Thyroid gland (tissue), 4 donors: ENCODE data around the gene ZFP92. TPM values are rescaled to one million over a fixed set of nuclear protein-coding genes. Genes with fewer than 3 reads are reported as not detected.

Experiments
- DNase-seq, 2 donors: peaks; one replicate each; pipeline ENCODE4 v3.0.0-alpha.2; 2019
- H3K27ac ChIP-seq, 3 donors: fragments of 200-600 bp; sonication (generic); 1 replicate in 2 of 3; 2 replicates in 1 of 3; pipeline ENCODE4 v1.5.1; 2016 to 2019; ENCODE audit warnings: mild to moderate bottlenecking in 1 of 3, moderate library complexity in 1 of 3
- H3K27me3 ChIP-seq: fragments of 200-600 bp; sonication (generic); one replicate; pipeline ENCODE4 v1.5.1; 2019
- H3K36me3 ChIP-seq, 2 donors: fragments of 200-600 bp; sonication (generic); one replicate each; pipeline ENCODE4 v1.5.1; 2016 to 2019
- H3K4me1 ChIP-seq, 2 donors: fragments of 200-600 bp; sonication (generic); one replicate each; pipeline ENCODE4 v1.5.1; 2017 to 2019
- H3K4me3 ChIP-seq, 3 donors: fragments of 200-600 bp; sonication (generic); replicated peaks in 1 of 3; 1 replicate in 2 of 3; 2 replicates in 1 of 3; pipeline ENCODE4 v1.5.1; 2016; ENCODE audit warnings: mild to moderate bottlenecking in 1 of 3
- H3K9me3 ChIP-seq: fragments of 200-600 bp; sonication (generic); one replicate; pipeline ENCODE4 v1.5.1; 2017
- POLR2A ChIP-seq, 2 donors: fragments of 450-650 bp; IDR thresholded peaks; one replicate each; pipeline ENCODE4 v1.6.1; 2017; ENCODE audit warnings: antibody characterized with exemption in 2 of 2, mild to moderate bottlenecking in 2 of 2, moderate library complexity in 1 of 2
- WGBS, 2 donors: methylation state at CpG; one replicate each; pipeline ENCODE4 v1.1.5; 2017; 5-methylcytosine and 5-hydroxymethylcytosine counted together
- intact Hi-C: fragments of 100-400 bp; cut with DNase I; formaldehyde crosslinking; loops from one replicate; pipeline ENCODE4 v1.15.1; 2023
- total RNA-seq, 4 donors: library from RNA; depleted of rRNA; stranded (reverse); fragments of >200 nt; gene quantifications; one replicate each; pipeline ENCODE4 v1.2.3, GENCODE V29; 2016
- TF ChIP-seq, protein P1 (sequence below), 6 experiments: fragments of 200-600 bp in 3 of 6; fragments of 450-650 bp in 3 of 6; sonication (generic) in 3 of 6; IDR thresholded peaks; one replicate each; pipeline ENCODE4 v1.5.1; 2016 to 2019; ENCODE audit warnings: antibody characterized with exemption in 6 of 6, mild to moderate bottlenecking in 2 of 6, inconsistent platforms in 1 of 6, moderate library complexity in 1 of 6

The ZFP92 gene
- total RNA-seq, 4 donors from 2014 or later, result 1.1 to 1.8 (median 1.4) TPM

DNA sequence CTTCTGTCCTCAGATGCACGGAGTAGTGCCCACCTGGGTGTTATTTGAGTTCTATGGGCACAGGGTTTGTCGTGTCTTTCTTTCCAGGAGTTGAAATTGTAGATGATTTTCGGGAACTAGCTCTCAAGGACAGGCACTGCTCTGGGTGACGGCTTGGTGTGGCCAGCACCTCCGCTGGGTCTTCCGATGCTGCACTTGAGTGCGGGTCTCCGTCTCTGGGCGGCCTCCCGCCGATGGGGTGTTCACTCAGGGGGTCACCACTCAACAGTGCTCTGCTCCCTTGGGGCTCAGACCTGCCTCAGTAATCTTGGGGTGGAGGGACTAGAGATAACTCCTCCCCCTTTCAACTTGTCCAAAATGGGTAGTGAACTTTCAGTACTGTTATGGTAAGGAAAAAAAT is 2.5 kb downstream of the ZFP92 start:
- no peak for DNase-seq
- no peak overlapping the region for H3K4me3 ChIP-seq
- no peaks in the 10 kb centered on the region for H3K9me3 ChIP-seq
- no peaks in the 10 kb centered on the region for H3K27me3 ChIP-seq
- H3K27ac ChIP-seq, result no peak overlapping the region
- intact Hi-C loops, result no loop called here
- no peak for TF ChIP-seq POLR2A (IDR thresholded peaks at IDR 0.05)
- TF ChIP-seq, protein P1, sequence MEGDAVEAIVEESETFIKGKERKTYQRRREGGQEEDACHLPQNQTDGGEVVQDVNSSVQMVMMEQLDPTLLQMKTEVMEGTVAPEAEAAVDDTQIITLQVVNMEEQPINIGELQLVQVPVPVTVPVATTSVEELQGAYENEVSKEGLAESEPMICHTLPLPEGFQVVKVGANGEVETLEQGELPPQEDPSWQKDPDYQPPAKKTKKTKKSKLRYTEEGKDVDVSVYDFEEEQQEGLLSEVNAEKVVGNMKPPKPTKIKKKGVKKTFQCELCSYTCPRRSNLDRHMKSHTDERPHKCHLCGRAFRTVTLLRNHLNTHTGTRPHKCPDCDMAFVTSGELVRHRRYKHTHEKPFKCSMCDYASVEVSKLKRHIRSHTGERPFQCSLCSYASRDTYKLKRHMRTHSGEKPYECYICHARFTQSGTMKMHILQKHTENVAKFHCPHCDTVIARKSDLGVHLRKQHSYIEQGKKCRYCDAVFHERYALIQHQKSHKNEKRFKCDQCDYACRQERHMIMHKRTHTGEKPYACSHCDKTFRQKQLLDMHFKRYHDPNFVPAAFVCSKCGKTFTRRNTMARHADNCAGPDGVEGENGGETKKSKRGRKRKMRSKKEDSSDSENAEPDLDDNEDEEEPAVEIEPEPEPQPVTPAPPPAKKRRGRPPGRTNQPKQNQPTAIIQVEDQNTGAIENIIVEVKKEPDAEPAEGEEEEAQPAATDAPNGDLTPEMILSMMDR (IDR thresholded peaks at IDR 0.05), result no peak
- no peaks in the 10 kb centered on the region for H3K36me3 ChIP-seq
- no CpG with 5 or more reads among the region's 11 CpGs for WGBS, 2 donors
- H3K4me1 ChIP-seq, result peaks cover 0 to 10% of the 10 kb centered on the region in 2 donors

DNA sequence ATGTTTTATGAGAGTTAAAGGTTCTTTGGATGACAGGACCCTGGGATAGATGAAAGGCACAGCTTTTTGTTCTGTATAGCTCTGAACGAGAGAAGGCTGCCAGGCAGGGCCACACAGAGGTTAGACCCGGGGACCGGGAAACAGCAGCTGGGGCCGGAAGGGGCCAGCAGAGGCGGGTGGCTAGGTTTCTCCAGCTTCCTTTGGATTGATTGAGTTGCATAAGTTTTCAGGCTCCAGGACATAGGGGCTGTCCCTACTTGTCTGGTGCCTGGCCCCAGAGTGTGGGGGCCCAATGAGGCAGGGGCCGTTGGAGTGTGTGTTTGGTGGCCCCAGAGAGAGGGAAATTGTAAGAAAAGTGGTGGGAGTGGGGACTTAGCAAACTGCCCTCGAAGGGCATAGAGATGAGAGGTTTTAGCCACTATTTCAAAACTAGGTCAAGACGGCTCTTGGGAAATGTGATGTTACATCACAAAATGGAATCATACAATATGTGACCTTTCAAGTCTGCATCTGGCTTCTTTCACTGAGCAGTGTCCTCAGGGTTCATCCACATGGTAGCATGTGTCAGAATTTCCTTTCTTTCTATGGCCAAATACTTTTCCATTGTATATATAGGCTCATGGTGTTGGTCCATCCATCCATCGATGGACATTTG is 3.7 kb downstream of the ZFP92 start:
- Histone ChIP-seq H3K27me3 (no peaks in the 10 kb centered on the region), H3K27ac (no peak overlapping the region), H3K4me1 (peaks cover 0 to 10% of the 10 kb centered on the region in 2 donors), H3K36me3 (no peaks in the 10 kb centered on the region), H3K4me3 (no peak overlapping the region), H3K9me3 (no peaks in the 10 kb centered on the region)
- 76 to 86% methylated on average over 8 to 9 of the region's 9 CpGs for WGBS, 2 donors
- DNase-seq, result no peak
- TF ChIP-seq, protein P1 (IDR thresholded peaks at IDR 0.05), result no peak
- TF ChIP-seq POLR2A (IDR thresholded peaks at IDR 0.05), result no peak
- intact Hi-C loops, result no loop called here

DNA sequence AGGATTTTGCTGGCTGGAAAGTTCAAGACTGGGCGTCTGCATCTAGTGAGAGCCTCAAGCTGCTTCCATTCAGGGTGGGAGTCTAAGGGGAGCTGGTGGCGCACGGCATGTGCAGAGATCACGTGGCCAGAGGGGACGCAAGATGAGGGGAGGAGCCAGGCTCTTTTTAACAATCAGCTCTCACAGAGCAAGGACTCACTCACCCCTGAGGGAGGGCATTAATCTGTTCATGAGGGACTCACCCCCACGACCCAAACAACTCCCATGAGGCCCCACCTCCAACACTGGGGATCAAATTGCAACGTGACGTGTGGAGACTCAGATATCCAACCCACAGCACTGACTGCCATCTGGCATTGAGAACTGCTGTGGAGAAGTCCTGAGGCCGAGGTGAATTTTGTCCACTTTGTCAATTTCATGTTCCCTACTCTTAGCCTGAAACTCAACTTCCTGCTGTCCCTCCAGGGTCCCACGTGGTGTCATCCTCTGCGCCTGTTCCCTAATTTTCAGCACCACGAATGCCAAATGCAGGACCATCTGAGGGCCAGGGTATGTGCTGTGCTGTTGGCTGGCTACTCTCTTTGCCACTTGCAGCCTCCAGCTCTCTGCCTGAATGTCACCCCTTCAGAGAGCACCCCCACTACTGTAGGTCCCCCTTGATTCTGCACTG is 5.6 kb downstream of the ZFP92 start:
- no peaks in the 10 kb centered on the region for H3K36me3 ChIP-seq
- no peaks in the 10 kb centered on the region for H3K27me3 ChIP-seq
- 60 to 77% methylated on average over 5 of the region's 12 CpGs for WGBS, 2 donors
- H3K4me1 ChIP-seq, result peaks cover 0 to 6% of the 10 kb centered on the region in 2 donors
- DNase-seq, result no peak
- intact Hi-C loops, result no loop called here
- H3K27ac ChIP-seq, result no peak overlapping the region
- H3K4me3 ChIP-seq, result no peak overlapping the region
- TF ChIP-seq, protein P1 (IDR thresholded peaks at IDR 0.05), result no peak
- no peak for TF ChIP-seq POLR2A (IDR thresholded peaks at IDR 0.05)
- H3K9me3 ChIP-seq, result no peaks in the 10 kb centered on the region

DNA sequence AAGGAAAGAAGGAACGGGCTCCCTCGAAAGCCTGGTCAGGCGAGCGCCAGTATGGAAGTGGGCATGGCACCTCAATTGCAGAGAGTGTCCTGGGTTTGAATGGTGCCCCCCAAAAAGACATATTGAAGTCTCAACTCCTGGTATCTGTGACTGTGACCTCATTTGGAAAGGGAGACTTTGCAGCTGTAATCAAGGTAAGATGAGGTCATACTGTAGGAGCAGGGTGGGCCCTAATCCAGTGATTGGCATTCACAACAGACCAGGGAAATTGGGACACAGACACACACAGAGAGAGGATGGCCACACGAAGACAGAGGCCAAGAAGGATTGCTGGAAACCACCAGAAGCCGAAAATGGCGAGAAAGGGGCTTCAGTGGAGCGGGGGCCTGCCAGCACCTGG is 6.4 kb downstream of the ZFP92 start:
- DNase-seq, result no peak
- Histone ChIP-seq H3K9me3 (no peaks in the 10 kb centered on the region), H3K4me3 (no peak overlapping the region), H3K27ac (no peak overlapping the region), H3K36me3 (no peaks in the 10 kb centered on the region), H3K27me3 (no peaks in the 10 kb centered on the region), H3K4me1 (no peaks in the 10 kb centered on the region)
- no peak for TF ChIP-seq POLR2A (IDR thresholded peaks at IDR 0.05)
- TF ChIP-seq, protein P1 (IDR thresholded peaks at IDR 0.05), result no peak
- WGBS, 2 donors, result 90 to 93% methylated on average over 7 to 8 of the region's 8 CpGs
- intact Hi-C loops, result no loop called here

DNA sequence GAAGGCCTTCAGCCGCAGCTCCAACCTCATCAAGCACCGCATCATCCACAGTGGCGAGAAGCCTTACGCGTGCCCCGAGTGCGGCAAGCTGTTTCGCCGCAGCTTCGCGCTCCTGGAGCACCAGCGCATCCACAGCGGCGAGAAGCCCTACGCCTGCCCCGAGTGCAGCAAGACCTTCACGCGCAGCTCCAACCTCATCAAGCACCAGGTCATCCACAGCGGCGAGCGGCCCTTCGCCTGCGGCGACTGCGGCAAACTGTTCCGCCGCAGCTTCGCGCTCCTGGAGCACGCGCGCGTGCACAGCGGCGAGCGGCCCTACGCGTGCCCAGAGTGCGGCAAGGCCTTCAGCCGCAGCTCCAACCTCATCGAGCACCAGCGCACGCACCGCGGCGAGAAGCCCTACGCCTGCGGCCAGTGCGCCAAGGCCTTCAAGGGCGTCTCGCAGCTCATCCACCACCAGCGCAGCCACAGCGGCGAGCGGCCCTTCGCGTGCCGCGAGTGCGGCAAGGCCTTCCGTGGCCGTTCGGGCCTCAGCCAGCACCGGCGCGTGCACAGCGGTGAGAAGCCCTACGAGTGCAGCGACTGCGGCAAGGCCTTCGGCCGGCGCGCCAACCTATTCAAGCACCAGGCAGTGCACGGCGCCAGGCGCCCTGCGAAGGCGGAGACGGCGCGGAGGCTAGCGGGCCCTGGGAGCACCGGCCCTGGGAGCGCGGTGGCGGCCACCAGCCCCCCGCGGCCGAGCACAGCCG is 9.8 kb downstream of the ZFP92 start:
- 96 to 100% methylated on average over 2 to 5 of the region's 91 CpGs for WGBS, 2 donors
- Histone ChIP-seq H3K9me3 (no peaks in the 10 kb centered on the region), H3K27me3 (no peaks in the 10 kb centered on the region), H3K4me1 (no peaks in the 10 kb centered on the region), H3K4me3 (no peak overlapping the region), H3K27ac (no peak overlapping the region), H3K36me3 (no peaks in the 10 kb centered on the region)
- TF ChIP-seq, protein P1 (IDR thresholded peaks at IDR 0.05), result no peak
- no peak for TF ChIP-seq POLR2A (IDR thresholded peaks at IDR 0.05)
- no peak for DNase-seq
- intact Hi-C loops, result no loop called here
